ENCODE data around the gene ALPK1.
"Not testable (repeated sequence)": the region's sequence is repeated elsewhere in the genome, so short reads cannot be mapped to it uniquely, and the experiment has no call there.

The ALPK1 gene

GRCh38 chr4:112284166-112284565, 13.0 kb upstream of the ALPK1 start:
- DNase-seq (ENCODE audit: low read depth in 2 of 2, low spot score in 1 of 2), result no peak

- DNase-seq (ENCODE audit: low read depth in 2 of 2, low spot score in 1 of 2), result no peak
These were observed 12.3 kb upstream of the ALPK1 start for GRCh38 chr4:112284662-112285411.

- DNase-seq (ENCODE audit: low read depth in 2 of 2, low spot score in 1 of 2), result no peak
These were observed 9.7 kb upstream of the ALPK1 start for GRCh38 chr4:112287258-112287989.

DNA sequence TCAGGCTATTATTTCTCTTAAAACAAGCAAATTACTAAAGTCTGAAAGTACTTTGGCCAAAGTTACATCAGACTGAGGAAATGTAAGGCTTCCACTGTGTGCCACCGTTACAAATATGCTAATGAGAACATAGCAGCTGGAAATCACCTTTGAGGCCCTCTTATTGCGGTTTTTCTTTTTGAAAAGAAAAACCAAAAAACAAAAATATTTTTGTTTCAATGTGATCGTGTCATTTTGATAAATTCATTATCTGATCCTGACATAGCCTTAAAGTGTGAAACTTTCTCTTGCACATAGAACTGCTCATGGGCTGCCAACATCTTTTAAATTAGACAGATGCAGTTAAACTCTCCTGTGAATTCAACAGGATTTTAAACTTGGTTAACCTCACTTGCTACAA, 8.7 kb upstream of the ALPK1 start:
- DNase-seq (ENCODE audit: low read depth in 2 of 2, low spot score in 1 of 2), result no peak

- DNase-seq (ENCODE audit: low read depth in 2 of 2, low spot score in 1 of 2), result no peak
These were observed 7.5 kb upstream of the ALPK1 start for GRCh38 chr4:112289407-112290253.

- no peak for DNase-seq (ENCODE audit: low read depth in 2 of 2, low spot score in 1 of 2)
These were observed 6.8 kb upstream of the ALPK1 start for GRCh38 chr4:112290341-112290740.

- DNase-seq (ENCODE audit: low read depth in 2 of 2, low spot score in 1 of 2), result no peak
These were observed 2.6 kb downstream of the ALPK1 start for GRCh38 chr4:112299721-112300120.

DNA sequence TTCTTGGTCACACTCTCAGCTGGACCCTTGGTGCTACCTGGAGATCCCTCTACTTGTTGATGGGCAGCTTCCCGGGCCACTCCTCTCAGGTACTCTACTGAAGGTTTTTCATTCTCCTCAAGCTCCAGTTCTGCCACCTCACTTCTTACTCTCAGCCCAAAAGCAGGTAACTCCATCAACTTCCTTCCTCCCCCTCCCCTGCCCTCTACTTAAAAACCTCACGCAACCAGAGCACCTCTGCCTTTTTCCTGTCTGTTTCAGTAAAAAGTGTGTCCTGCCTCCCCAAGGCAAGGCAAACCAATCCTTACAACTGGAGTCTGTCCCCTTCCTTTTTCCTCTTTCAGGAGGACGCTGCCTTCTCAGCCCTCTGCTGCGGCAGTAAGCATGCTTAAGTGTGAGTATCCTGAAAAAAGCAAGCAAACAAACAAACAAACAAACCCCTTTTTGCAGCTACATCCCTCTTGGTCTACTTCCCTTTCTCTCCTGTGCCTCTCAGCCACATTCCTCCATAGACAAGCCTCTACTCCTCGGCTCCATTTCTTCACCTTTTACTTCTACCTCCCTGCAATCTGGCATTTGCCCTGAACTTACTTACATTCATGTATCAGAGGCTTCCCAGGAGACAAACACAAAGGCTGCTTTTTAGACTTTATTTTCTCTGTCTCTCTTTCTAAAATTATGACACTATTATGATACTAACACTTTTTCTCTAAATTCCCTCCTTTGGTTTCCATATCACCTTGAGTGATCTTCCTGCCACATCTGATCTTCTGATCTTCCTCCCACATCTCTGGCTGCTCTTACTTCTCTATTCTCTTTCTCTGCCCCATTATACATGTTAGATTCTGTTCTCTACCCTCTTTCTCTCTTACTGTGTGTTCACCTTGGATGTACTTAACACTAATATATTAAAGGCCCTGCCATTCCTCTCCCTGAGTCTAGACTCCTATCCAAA, 5.4 kb downstream of the ALPK1 start:
- no peak for DNase-seq (ENCODE audit: low read depth in 2 of 2, low spot score in 1 of 2)

GRCh38 chr4:112305477-112305876, 8.3 kb downstream of the ALPK1 start:
- DNase-seq (ENCODE audit: low read depth in 2 of 2, low spot score in 1 of 2), result not testable (repeated sequence)

DNA sequence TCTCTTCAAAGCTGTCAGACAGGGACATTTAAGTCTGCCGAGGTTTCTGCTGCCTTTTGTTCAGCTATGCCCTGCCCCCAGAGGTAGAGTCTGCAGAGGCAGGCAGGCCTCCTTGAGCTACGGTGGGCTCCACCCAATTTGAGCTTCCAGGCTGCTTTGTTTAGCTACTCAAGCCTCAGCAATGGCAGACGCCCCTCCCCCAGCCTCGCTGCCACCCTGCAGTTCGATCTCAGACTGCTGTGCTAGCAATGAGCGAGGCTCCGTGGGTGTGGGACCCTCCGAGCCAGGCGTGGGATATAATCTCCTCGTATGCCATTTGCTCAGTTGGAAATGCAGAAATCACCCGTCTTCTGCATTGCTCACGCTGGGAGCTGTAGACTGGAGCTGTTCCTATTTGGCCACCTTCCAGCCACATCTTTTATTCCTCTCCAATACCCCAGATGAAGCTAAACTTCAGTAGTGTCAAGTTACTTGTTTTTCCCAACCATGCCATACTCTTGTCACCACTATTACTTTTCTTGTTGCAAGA, 12.2 kb downstream of the ALPK1 start:
- DNase-seq (ENCODE audit: low read depth in 2 of 2, low spot score in 1 of 2), result not testable (repeated sequence)

DNA sequence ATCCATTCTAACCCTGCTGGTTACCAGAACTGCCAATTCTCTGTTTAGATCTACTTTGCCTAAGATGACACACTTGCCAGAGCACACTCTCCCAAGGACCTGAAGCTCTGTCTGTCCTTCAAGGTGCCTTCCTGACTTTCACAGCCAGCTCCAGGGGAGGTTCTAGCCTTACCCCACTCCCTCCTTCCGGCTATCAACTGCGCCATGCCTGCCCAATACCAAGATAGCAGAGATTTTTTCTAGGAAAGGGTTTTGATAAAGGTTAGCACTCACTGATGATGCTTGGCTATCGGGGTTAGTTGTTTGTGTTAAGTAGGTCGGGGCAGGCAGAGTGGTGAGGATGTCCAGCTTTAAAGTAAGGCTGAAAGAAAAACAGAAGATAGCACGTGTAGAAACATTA, 14.3 kb downstream of the ALPK1 start:
- no peak for DNase-seq (ENCODE audit: low read depth in 2 of 2, low spot score in 1 of 2)

DNA sequence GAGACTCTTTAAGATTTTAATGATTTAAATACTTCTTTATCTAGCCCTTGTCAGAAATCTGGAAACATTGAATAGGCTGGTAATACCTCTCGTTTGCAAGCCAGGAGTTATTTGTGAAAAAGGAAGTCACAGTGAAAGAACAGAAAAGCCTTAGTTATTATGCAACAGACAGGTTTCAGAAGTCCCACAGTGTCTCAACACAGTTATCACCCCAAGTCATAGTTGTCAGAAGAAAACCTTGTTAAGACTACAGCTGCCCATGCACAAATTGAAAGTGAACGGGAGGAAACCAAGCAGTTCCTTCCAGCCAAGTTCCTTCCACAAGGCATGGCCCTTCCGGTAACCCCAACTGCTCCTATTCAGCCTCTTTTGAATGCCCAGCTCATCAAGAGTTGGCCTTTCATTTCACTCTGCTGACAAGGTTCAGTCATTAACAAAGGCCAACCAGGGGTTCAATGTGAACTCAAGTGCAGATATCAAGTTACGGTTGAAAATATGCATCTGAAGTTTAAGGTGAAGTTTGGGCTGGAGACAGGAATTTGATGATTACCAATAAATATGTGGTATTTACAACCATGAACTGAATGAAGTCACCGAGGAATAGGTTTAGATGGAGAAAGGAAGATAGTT, 15.6 kb downstream of the ALPK1 start:
- no peak for DNase-seq (ENCODE audit: low read depth in 2 of 2, low spot score in 1 of 2)

DNA sequence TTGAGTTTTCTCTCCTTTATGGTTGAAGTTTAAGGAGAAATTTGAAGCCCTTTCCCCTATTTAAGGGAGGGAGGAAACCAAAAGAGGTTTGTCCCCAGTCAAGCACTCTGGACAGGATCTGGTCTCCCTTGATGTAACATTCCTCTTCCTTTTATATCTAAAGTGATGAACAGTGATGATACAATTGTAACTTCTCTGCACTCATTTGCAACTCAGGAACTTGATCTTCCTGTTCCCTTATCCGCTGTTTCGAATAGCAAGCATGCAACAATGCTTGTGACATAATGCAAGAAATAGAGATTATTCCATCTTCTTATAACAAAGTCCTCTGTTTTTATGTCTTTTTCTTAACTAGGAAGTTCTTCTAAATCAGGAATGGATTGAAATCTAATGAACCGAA, 18.3 kb downstream of the ALPK1 start:
- no peak for DNase-seq (ENCODE audit: low read depth in 2 of 2, low spot score in 1 of 2)

GRCh38 chr4:112316360-112316759, 19.2 kb downstream of the ALPK1 start:
- DNase-seq (ENCODE audit: low read depth in 2 of 2, low spot score in 1 of 2), result no peak

- DNase-seq (ENCODE audit: low read depth in 2 of 2, low spot score in 1 of 2), result no peak
These were observed 21.3 kb downstream of the ALPK1 start for GRCh38 chr4:112318239-112319142.

- DNase-seq (ENCODE audit: low read depth in 2 of 2, low spot score in 1 of 2), result peak; percentile 51 to 62
These were observed 24.9 kb downstream of the ALPK1 start for GRCh38 chr4:112321776-112322684.

GRCh38 chr4:112322866-112323265, 25.7 kb downstream of the ALPK1 start:
- no peak for DNase-seq (ENCODE audit: low read depth in 2 of 2, low spot score in 1 of 2)

DNA sequence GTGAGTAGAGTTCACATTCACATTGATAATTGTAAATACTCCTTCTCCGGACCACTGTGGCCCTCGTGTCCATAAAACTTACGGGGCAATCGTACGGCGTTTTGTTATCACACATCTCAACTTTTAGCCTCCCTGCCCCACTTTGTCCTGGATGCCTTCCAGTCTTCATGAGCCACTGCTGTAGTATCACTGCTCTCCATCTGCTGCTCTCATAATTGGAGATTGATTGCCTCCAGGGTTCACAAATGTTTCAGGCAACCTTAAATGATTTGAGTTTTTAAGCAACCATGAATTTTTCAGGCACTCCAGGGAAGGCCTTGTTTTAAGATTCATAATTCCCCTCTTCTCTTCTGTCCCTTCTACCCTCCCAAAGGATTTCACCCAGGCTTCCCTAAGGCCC, 28.4 kb downstream of the ALPK1 start:
- no peak for DNase-seq (ENCODE audit: low read depth in 2 of 2, low spot score in 1 of 2)

All from stimulated activated CD8-positive, alpha-beta memory T cell treated with anti-CD3 and anti-CD28 coated beads, Interleukin-4, amount 100 ng/mL, for 1 hour (primary cell).